NCI-H2081 (cell line): ENCODE measurements around the gene TULP1.
A peak's percentile ranks its signal among the peaks of the same experiment; 100 is the strongest.
"Not testable (repeated sequence)": the region's sequence is repeated elsewhere in the genome, so short reads cannot be mapped to it uniquely, and the experiment has no call there.

Source experiments
- DNase-seq, 2 experiments: peaks; one replicate each; lab custom pipeline; 2025; lab: John Stamatoyannopoulos, UW

Gene TULP1

GRCh38 chr6:35512740-35513139 lies at the start of gene TULP1:
TULP1 (minus strand) TSS chr6:35512896; CDS start chr6:35512858, 38 bp downstream.
- DNase-seq, result no peak

DNA sequence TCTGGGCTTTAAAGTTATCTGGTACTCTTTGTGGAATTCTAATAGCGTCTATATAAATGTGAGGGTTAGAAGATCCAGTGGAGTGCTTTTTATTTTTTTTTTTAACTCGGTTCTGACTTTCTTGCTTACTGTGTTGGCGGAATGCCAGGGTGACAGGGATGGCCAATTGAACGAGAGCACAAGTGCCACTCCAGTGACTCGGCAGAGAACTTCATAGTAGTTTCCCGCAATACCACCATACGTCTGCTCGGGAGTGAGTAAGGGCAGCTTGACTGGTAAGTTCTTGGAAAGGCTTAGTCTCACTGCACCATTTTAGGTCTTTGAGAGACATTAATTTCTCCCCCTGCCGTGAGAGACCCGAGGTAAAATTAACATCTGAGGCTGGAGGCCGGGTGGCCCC lies 49.4 kb upstream of the TULP1 start:
- DNase-seq, result no peak

- DNase-seq, result no peak
These were observed 48.4 kb upstream of the TULP1 start for GRCh38 chr6:35561113-35561512.

GRCh38 chr6:35558571-35558970 lies 45.9 kb upstream of the TULP1 start:
- DNase-seq, result no peak

DNA sequence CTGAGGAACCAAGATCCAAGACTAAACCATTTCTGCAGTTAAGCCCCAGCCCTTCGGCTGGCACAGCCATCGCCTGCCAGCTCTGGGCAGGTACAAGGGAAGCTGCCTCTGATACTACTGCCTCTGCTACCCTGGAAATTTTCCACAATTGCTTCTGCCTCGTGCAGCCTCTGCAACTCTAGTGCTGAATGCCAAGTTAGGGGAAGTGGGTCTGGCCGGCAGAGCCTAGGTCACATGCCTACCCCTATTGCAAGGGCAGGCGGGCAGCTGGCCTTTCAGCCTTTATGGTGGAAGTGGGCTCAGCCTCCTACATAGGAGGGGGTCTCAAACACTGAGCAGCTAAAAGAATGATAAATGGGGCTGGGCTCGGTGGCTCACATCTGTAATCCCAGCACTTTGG lies 44.5 kb upstream of the TULP1 start:
- DNase-seq, result no peak

DNA sequence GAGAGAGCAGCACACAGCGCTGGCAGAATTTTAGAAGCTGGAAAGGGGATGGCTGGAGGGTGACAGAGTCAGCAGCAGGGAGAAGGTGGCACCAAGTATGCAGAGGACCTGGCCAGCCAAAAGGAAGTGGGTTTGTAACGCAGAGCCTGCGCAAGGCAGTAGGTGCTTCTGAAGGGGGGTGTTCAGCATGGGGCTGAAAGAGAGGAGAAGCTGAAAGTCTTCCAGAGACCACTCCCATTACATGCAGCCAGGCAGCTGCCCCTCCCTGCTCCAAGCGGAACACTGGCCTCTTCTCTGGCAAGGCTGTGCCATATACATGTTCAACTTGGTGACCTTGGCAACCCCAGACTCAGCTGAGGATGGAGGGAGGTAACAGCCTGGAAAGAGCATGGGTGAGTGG lies 42.1 kb upstream of the TULP1 start:
- DNase-seq, result no peak

DNA sequence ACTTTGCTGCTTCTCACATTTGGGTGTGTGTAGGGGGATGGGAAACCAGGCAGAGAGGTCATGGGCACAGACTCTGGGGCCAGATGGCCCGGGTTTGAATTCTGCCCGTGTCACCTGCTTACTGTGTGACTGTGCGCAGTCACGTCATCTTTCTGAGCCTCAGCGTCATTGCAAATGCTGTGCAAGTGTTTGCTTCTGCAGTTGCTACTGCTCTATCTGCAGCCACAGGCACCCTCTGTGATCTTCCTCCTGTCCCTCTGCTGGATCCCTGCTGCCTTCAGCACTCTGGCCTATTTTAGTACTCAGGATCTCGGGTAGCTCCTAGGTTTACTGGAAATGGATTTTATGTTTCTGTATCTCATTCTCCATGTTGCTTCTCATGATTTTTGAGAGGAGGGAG lies 40.6 kb upstream of the TULP1 start:
- no peak for DNase-seq

DNA sequence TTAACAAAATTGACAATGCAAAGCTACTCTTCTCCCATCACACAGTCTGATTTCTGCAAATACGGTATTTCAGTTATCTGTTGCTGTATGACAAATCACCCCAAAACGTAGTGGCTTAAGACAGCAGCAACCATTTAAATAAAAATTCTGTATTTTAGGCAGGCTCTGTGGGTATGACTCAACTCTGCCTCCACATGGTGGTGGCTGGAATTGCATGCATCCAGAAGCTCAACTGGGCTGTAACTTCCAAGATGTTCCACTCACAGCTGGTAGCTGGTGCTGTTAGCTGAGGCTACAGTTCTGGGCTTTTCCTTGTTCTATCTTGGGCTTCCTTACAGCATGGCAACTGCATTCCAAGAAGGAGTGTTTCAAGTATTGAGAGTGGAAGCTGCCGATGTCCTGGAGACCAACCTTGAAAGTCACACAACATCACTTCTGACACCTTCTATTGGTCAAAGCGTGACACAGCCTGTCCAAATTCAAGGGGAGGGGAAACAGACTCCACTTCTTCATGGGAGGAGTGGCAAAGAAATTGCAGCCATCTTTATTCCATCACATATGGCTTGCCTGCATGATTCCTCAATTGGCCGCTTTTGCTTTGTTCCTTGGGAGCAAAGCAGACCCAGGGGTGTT lies 39.7 kb upstream of the TULP1 start:
- DNase-seq, result peak in 1 of 2 experiments; percentile 2

DNA sequence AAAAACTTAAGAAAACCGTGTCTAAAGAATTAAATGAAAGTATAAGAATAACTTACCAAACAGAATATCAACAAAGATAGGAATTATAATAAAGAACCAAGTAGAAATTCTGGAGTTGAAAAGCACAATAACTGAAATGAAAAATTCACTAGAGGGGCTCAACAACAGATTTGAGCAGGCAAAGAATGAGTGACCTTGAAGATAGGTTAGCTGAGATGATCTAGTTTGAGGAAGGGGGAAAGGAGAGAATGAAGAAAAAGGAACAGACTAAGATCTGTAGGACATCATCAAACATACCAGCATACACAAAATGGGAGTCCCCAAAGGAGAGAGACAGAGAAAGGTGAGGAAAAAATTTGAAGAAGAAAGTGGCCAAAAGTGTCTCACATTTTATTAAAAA lies 37.7 kb upstream of the TULP1 start:
- no peak for DNase-seq

GRCh38 chr6:35547676-35548075 lies 35.0 kb upstream of the TULP1 start:
- no peak for DNase-seq

GRCh38 chr6:35544769-35545361 lies 32.2 kb upstream of the TULP1 start:
- DNase-seq, result no peak

DNA sequence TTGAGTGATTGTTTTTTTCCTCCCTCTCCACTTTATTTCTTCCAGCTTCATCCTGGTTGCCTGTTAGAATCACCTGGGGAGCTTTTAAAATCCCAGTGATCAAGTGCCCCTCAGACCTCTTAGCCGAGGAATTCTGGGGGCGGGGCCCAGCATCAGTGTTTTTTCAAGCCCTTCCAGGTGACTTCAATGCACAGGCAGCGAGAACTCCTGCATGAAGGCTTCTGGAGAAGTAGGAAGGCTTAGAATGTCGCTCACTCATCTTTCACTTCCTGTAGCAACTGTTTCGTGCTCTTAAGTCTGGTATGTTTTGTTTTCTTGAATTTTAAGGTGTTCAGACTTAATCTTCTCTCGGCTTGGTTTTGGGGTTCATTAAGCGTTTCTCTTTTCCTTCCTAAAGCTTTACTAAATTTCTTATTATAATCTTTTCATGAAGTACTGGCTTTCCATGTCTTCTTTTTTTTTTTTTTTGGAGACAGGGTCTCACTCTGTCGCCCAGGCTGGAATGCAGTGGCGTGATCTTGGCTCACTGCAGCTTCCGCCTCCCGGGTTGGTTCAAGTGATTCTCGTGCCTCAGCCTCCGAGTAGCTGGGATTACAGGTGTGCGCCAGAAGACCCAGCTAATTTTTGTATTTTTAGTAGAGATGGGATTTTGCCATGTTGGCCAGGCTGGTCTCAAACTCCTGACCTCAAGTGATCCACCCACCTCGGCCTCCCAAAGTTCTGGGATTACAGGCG lies 30.9 kb upstream of the TULP1 start:
- no peak for DNase-seq

- no peak for DNase-seq
These were observed 29.1 kb upstream of the TULP1 start for GRCh38 chr6:35541836-35542235.

DNA sequence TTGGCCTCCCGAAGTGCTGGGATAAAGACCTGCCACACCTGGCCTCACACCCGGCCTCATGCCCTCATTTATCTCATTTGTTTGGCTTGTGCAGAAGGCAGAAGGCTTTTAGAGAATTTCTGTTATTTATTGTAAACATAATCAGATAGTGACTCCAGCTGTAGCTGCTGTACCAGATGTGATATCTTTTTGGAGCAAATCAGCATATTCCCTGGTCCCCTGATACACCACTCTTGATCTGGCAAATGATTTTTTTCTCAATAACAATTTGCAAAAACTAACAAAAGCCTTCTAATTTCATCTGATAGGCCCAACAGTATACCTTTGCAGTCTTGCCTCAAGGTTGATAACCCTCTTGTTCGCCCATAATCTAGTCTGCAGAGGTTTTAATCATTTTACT lies 26.5 kb upstream of the TULP1 start:
- no peak for DNase-seq

- DNase-seq, result not testable (repeated sequence)
These were observed 23.2 kb upstream of the TULP1 start for GRCh38 chr6:35535847-35536246.

DNA sequence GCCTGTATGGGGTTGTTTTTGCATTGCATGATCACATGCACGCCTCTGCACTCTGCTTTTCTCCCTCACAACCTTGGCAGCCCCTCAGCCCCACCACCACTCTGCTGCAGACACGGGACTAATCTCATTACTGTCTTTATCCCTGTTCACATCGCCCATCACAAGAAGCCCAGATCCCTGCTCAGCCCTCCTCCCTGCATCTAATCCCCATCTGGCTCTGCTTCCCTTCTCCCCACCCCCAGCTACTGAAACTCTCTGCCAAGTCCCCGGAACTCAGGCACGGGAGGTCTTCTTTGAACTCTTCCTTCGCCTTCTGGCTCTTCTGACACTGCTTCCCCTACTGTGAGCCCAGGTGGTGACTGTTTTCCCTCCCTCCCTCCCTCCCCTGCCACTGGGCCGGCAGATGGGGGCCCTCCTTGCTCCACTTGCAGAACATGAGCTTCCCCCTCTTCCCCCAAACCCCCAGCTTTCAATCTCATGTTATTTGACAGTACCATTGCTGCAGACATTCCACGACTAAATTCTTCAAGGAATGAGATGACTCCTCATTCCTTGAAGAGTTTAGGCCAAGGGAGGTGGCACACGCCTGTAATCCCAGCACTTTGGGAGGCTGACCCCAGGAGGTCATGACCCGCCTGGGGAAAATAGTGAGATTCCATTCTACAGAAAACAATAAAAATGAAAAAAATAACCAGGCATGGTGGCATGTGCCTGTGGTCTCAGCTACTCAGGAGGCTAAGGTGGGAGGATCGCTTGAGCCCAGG lies 21.9 kb upstream of the TULP1 start:
- no peak for DNase-seq

DNA sequence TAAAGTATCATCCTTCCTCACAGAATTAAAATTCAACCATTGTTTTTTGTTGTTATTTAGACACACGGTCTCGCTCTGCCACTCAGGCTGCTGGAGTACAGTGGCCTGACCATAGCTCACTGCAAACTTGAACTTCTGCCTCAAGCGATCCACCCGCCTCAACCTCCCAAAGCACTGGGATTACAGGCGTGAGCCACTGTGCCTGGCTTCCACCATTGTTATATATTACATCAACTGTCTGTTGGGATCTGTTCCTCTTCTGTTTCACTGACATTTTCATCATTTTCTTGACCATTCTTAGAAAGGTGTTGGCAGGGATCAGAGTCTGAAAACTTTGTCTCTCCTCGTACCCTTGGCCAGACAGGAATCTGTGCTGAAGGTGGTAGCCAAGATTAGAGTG lies 21.3 kb upstream of the TULP1 start:
- no peak for DNase-seq

GRCh38 chr6:35532126-35532525 lies 19.4 kb upstream of the TULP1 start:
- DNase-seq, result no peak

GRCh38 chr6:35524380-35525020 lies 11.8 kb upstream of the TULP1 start:
- DNase-seq, result no peak

DNA sequence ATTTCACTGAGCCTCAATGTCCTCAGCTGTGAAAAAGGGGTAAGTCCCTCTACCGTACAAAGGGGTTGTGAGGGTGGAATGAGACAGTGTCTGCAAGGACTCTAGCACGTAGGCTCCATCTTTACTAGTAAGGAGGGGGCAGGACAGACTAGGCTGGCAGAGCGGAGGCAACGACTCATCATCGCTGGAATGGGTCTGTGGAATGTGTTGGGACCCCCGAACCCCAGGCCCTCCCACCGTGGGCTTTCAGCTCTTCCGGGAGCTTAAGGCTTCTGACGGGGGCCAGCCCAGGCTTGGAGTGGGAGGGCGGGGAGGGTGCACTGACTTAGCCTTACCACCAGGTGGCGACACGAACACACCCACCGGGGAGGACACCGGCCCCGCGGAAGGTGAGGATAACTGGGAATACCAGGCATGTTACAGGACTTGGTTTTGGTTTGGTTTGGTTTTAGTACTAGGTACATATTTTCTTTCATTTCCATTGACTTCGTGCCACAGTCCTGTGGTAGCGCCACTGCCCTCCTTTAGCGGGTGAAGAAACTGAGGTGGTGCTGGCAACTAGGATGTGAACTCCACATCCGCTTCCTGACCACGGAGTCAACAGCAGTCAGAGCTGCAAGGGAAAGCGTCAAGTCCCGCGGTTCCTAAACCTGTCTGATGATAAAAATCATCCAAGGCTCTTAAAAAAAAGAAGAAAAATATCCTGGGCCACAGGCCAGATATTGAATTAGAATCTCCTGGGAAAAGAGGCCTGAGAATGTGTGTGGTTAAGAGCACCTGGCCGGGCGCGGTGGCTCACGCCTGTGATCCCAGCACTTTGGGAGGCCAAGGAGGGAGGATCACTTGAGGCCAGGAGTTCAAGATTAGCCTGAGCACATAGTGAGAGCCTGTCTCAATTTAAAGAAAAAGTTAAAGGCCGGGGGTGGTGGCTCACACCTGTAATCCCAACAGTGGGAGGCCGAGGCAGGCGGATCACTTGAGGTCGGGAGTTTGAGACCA lies 10.3 kb upstream of the TULP1 start:
- DNase-seq, result peak; percentile 48 to 56

GRCh38 chr6:35522151-35522550 lies 9.5 kb upstream of the TULP1 start:
- DNase-seq, result no peak
